ENCODE results near the gene CNTNAP2.

The CNTNAP2 gene

DNA sequence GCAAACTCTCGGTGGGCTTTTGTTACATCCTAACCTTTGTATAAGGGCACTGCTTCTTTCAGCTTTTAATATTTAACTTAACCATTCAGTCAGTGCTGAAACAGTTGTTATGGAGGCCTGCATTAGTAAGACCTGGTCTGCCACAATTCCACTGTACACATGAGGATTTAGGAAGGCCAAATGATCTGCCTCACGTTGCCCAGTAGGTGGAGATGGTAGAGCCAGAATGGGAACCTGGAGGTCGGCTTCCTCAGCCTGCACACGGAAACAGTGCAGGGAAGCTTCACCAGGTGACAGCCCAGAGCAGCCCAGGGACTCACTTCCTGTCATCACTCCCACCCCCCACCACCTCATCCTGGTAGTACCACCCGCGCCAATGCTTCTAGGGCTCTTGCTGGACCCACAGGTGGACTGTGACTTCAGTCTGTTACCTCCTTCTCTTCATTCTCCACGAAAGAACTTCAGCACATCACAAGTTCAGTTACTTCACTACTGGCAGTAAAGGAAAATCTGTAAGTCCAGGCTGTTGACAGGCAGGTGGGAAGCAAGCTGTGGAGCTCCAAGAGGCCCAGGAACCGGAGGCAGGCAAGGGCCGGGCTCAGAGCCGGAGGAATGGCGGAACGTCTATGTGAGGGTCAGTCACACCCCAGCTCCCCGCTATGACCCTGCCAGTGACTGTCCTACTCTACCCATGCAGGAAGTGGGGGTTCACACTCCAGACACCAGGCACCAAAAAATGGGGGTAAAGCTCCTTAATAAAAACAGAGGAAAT lies 1993.7 kb downstream of the CNTNAP2 start:
- Histone ChIP-seq H3K4me1 (ENCODE audit: control insufficient read depth in 2 of 2, insufficient read depth in 2 of 2, low read length in 2 of 2) (peaks cover 0 to 3% of the 10 kb centered on the region in 2 donors), H3K9ac (ENCODE audit: low read depth in 1 of 2, low read length in 2 of 2) (no peak overlapping the region)

DNA sequence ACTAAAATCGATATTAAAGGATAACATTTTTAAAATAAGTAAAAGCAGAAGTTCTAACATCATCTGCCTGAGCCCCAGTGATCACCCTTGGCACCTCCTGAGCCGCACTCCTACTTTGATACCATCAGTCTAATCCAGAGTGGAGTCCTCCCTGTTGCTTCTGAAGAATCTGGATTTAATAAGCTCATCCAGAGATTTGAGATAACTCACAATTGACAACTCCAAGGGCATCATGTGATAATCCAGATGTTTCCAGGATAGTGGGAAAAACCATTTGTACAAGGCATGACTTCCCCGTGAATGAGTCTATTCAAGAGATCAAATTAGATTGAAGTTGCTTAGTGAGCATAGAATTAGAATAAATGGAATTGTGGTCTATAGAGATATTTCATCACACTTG lies 1998.2 kb downstream of the CNTNAP2 start:
- Histone ChIP-seq H3K9me3 (ENCODE audit: control insufficient read depth in 2 of 2, low read length in 2 of 2) (no peaks in the 10 kb centered on the region), H3K36me3 (ENCODE audit: control insufficient read depth in 2 of 2, insufficient read depth in 2 of 2, low read length in 2 of 2) (no peaks in the 10 kb centered on the region), H3K4me1 (ENCODE audit: control insufficient read depth in 2 of 2, insufficient read depth in 2 of 2, low read length in 2 of 2) (peaks cover 0 to 3% of the 10 kb centered on the region in 2 donors), H3K9ac (ENCODE audit: low read depth in 1 of 2, low read length in 2 of 2) (no peak overlapping the region), H3K4me3 (ENCODE audit: low read length in 2 of 2) (no peak overlapping the region), H3K27ac (ENCODE audit: low read depth in 2 of 2, low read length in 2 of 2) (no peak overlapping the region), H3K27me3 (ENCODE audit: control insufficient read depth in 2 of 2, insufficient read depth in 2 of 2, low read length in 2 of 2) (no peaks in the 10 kb centered on the region)

More for the DNA sequence above, 1993.7 kb downstream of the CNTNAP2 start:
- Histone ChIP-seq H3K36me3 (ENCODE audit: control insufficient read depth in 2 of 2, insufficient read depth in 2 of 2, low read length in 2 of 2) (no peaks in the 10 kb centered on the region), H3K4me3 (ENCODE audit: low read length in 2 of 2) (no peak overlapping the region), H3K27ac (ENCODE audit: low read depth in 2 of 2, low read length in 2 of 2) (no peak overlapping the region), H3K9me3 (ENCODE audit: control insufficient read depth in 2 of 2, low read length in 2 of 2) (no peaks in the 10 kb centered on the region), H3K27me3 (ENCODE audit: control insufficient read depth in 2 of 2, insufficient read depth in 2 of 2, low read length in 2 of 2) (no peaks in the 10 kb centered on the region)

DNA sequence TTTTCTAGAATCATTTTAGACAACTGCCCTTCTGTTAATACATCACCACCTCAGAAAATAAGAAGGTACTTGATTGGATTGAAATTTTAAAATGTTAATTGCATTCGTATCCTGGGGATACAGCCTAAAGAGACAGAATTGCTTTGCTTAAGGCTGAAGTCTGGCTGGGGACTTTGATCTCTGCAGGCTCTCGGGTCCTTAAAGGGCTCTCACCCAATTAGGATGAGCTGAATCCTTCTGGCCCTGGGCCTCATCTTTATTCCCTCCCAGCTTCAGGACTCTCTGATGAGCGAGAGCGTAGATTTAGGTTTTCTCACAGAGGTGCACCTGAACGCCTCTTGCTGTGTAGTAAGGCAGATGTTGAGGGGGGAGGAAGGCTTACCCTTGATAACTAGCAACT lies 1998.7 kb downstream of the CNTNAP2 start:
- Histone ChIP-seq H3K4me3 (ENCODE audit: low read length in 2 of 2) (no peak overlapping the region), H3K9ac (ENCODE audit: low read depth in 1 of 2, low read length in 2 of 2) (no peak overlapping the region), H3K36me3 (ENCODE audit: control insufficient read depth in 2 of 2, insufficient read depth in 2 of 2, low read length in 2 of 2) (no peaks in the 10 kb centered on the region), H3K9me3 (ENCODE audit: control insufficient read depth in 2 of 2, low read length in 2 of 2) (no peaks in the 10 kb centered on the region), H3K27me3 (ENCODE audit: control insufficient read depth in 2 of 2, insufficient read depth in 2 of 2, low read length in 2 of 2) (no peaks in the 10 kb centered on the region), H3K27ac (ENCODE audit: low read depth in 2 of 2, low read length in 2 of 2) (no peak overlapping the region), H3K4me1 (ENCODE audit: control insufficient read depth in 2 of 2, insufficient read depth in 2 of 2, low read length in 2 of 2) (peaks cover 0 to 1% of the 10 kb centered on the region in 2 donors)

DNA sequence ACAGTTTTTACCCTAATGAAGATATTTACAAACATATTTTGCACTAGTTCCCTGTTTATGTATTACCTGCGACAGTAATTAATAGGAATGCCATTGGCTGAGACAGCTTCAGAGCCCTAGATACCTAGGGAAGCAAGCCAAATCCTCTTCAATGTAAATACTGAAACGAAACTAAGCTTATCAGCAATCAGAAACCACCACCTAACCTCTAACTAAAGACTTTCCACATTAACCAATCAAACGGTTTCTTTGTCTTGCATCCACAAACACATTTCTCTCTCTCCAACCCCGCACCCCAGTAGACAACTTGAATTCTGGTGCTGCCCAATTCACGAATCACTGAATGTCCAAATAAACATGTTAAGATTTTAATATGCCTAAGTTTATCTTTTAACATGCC lies 1999.6 kb downstream of the CNTNAP2 start:
- H3K36me3 ChIP-seq (ENCODE audit: control insufficient read depth in 2 of 2, insufficient read depth in 2 of 2, low read length in 2 of 2): no peaks in the 10 kb centered on the region
- no peak overlapping the region for H3K9ac ChIP-seq (ENCODE audit: low read depth in 1 of 2, low read length in 2 of 2)
- H3K4me3 ChIP-seq (ENCODE audit: low read length in 2 of 2): no peak overlapping the region
- no peaks in the 10 kb centered on the region for H3K4me1 ChIP-seq (ENCODE audit: control insufficient read depth in 2 of 2, insufficient read depth in 2 of 2, low read length in 2 of 2)
- H3K27ac ChIP-seq (ENCODE audit: low read depth in 2 of 2, low read length in 2 of 2): no peak overlapping the region
- H3K9me3 ChIP-seq (ENCODE audit: control insufficient read depth in 2 of 2, low read length in 2 of 2): no peaks in the 10 kb centered on the region
- no peaks in the 10 kb centered on the region for H3K27me3 ChIP-seq (ENCODE audit: control insufficient read depth in 2 of 2, insufficient read depth in 2 of 2, low read length in 2 of 2)

DNA sequence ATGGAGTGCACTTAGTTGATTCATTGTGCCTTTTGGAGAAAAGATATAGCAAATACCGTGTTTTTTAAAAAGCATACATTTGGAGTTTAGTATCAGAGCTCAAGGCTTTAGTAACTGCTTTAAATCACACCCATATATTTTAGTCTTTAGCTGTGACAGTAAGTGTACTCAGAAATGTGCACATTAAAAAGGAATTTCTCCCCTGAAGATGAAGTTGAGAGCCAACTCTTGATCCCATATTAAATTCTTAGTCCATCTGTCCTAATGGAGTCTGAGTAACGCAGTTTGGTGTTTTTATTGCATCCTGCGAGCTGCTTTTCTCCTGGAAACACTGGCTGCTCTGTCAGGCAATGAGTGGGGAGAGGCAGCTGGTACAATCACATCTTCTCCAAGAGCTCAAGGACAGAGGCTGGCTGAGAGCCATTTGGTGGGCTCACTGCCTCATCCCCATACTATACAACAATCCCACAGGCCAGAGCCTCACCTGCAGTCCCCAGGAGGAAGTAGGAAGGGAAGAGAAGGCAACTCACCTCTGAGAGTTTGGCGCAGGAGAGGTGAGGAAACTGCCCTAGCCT lies 2000.3 kb downstream of the CNTNAP2 start:
- Histone ChIP-seq H3K4me3 (ENCODE audit: low read length in 2 of 2) (no peak overlapping the region), H3K9ac (ENCODE audit: low read depth in 1 of 2, low read length in 2 of 2) (no peak overlapping the region), H3K9me3 (ENCODE audit: control insufficient read depth in 2 of 2, low read length in 2 of 2) (no peaks in the 10 kb centered on the region), H3K27ac (ENCODE audit: low read depth in 2 of 2, low read length in 2 of 2) (no peak overlapping the region), H3K36me3 (ENCODE audit: control insufficient read depth in 2 of 2, insufficient read depth in 2 of 2, low read length in 2 of 2) (no peaks in the 10 kb centered on the region), H3K4me1 (ENCODE audit: control insufficient read depth in 2 of 2, insufficient read depth in 2 of 2, low read length in 2 of 2) (no peaks in the 10 kb centered on the region), H3K27me3 (ENCODE audit: control insufficient read depth in 2 of 2, insufficient read depth in 2 of 2, low read length in 2 of 2) (no peaks in the 10 kb centered on the region)

DNA sequence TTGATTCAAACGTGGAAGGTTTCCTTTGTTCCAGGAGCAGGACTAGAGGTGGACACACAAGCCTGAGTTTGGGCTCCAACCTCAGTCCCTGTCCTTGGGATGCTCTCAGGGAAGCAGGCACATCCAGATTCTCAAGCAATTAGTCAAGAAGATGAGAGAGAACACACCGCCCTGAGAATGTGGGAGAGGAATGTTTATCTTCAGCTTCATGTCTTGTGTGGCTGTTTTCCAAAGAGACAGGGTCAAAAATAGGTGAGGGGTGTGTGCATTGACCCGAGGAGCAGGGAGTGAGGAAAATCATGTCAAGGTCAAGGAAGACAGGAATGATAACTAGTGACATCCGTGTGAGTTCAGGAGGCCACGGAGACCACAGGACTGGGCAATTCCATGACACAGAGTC lies 2001.8 kb downstream of the CNTNAP2 start:
- no peak overlapping the region for H3K4me3 ChIP-seq (ENCODE audit: low read length in 2 of 2)
- H3K36me3 ChIP-seq (ENCODE audit: control insufficient read depth in 2 of 2, insufficient read depth in 2 of 2, low read length in 2 of 2): no peaks in the 10 kb centered on the region
- no peaks in the 10 kb centered on the region for H3K4me1 ChIP-seq (ENCODE audit: control insufficient read depth in 2 of 2, insufficient read depth in 2 of 2, low read length in 2 of 2)
- no peaks in the 10 kb centered on the region for H3K27me3 ChIP-seq (ENCODE audit: control insufficient read depth in 2 of 2, insufficient read depth in 2 of 2, low read length in 2 of 2)
- no peaks in the 10 kb centered on the region for H3K9me3 ChIP-seq (ENCODE audit: control insufficient read depth in 2 of 2, low read length in 2 of 2)
- no peak overlapping the region for H3K9ac ChIP-seq (ENCODE audit: low read depth in 1 of 2, low read length in 2 of 2)
- H3K27ac ChIP-seq (ENCODE audit: low read depth in 2 of 2, low read length in 2 of 2): no peak overlapping the region

DNA sequence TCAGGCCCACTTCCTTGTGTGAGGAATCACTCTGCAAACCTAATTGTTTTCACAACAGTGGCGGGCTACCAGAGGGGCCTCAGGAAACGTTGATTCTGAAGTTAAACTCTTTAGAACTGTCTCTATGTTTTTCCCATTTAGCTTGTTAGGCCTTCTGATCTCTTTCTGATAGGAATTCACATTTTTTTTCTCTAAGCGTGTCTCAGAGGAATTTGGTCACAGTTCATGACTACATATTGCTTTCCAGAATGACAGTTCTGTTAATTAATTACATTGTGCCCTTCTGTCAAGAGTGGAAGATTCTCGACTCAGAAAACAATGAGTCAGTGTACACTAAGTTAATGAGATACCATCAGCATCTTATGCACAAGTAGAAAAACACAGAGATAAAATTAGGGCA lies 2004.8 kb downstream of the CNTNAP2 start:
- H3K4me3 ChIP-seq (ENCODE audit: low read length in 2 of 2): no peak overlapping the region
- no peak overlapping the region for H3K9ac ChIP-seq (ENCODE audit: low read depth in 1 of 2, low read length in 2 of 2)

DNA sequence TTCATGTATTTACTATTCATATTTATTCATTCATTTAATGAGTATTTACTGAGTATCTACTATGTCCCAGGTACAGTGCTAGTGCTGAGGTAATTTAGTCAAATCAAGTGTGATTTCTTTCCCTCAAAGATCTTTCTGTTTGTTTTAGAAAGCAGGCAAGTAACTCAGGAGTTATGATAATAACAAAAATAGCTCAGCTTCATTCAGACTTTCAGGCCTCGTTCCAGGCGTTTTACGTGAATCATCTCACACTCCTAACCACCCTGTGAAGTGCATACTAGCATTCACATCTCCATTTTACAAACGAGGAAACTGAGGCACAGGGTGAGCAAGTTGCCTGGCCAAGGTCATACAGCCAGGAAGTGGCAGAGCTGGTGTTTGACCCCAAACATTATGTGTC lies 2005.2 kb downstream of the CNTNAP2 start:
- H3K4me1 ChIP-seq (ENCODE audit: control insufficient read depth in 2 of 2, insufficient read depth in 2 of 2, low read length in 2 of 2): peaks cover 0 to 10% of the 10 kb centered on the region in 2 donors
- H3K9ac ChIP-seq (ENCODE audit: low read depth in 1 of 2, low read length in 2 of 2): no peak overlapping the region
- H3K9me3 ChIP-seq (ENCODE audit: control insufficient read depth in 2 of 2, low read length in 2 of 2): no peaks in the 10 kb centered on the region
- no peak overlapping the region for H3K4me3 ChIP-seq (ENCODE audit: low read length in 2 of 2)
- no peaks in the 10 kb centered on the region for H3K27me3 ChIP-seq (ENCODE audit: control insufficient read depth in 2 of 2, insufficient read depth in 2 of 2, low read length in 2 of 2)
- H3K36me3 ChIP-seq (ENCODE audit: control insufficient read depth in 2 of 2, insufficient read depth in 2 of 2, low read length in 2 of 2): no peaks in the 10 kb centered on the region
- no peak overlapping the region for H3K27ac ChIP-seq (ENCODE audit: low read depth in 2 of 2, low read length in 2 of 2)

More for the DNA sequence above, 2004.8 kb downstream of the CNTNAP2 start:
- H3K27ac ChIP-seq (ENCODE audit: low read depth in 2 of 2, low read length in 2 of 2): no peak overlapping the region
- no peaks in the 10 kb centered on the region for H3K9me3 ChIP-seq (ENCODE audit: control insufficient read depth in 2 of 2, low read length in 2 of 2)
- H3K36me3 ChIP-seq (ENCODE audit: control insufficient read depth in 2 of 2, insufficient read depth in 2 of 2, low read length in 2 of 2): no peaks in the 10 kb centered on the region
- H3K4me1 ChIP-seq (ENCODE audit: control insufficient read depth in 2 of 2, insufficient read depth in 2 of 2, low read length in 2 of 2): peaks cover 0 to 10% of the 10 kb centered on the region in 2 donors
- H3K27me3 ChIP-seq (ENCODE audit: control insufficient read depth in 2 of 2, insufficient read depth in 2 of 2, low read length in 2 of 2): no peaks in the 10 kb centered on the region

DNA sequence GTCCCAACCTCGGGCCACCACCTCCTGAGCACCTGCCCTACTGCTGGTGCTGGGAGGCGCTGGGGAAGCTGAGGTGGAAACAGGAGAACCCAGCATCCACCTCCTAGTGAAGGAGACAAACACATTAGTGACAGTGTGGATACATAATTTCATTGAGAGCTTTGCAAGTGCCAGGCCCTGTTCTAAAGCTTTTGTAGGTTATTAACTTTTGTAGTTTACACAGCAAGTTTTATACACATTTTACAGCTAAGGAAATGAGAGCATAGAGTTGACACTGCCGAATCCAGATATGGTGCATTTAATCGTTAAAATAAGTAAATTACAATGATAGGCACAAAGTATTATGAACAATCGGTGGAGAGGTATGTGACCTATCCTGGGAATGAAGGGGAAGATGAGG lies 2007.9 kb downstream of the CNTNAP2 start:
- Histone ChIP-seq H3K27ac (ENCODE audit: low read depth in 2 of 2, low read length in 2 of 2) (no peak overlapping the region), H3K9me3 (ENCODE audit: control insufficient read depth in 2 of 2, low read length in 2 of 2) (no peaks in the 10 kb centered on the region), H3K4me1 (ENCODE audit: control insufficient read depth in 2 of 2, insufficient read depth in 2 of 2, low read length in 2 of 2) (peaks cover 5 to 10% of the 10 kb centered on the region in 2 donors), H3K36me3 (ENCODE audit: control insufficient read depth in 2 of 2, insufficient read depth in 2 of 2, low read length in 2 of 2) (no peaks in the 10 kb centered on the region), H3K4me3 (ENCODE audit: low read length in 2 of 2) (no peak overlapping the region), H3K9ac (ENCODE audit: low read depth in 1 of 2, low read length in 2 of 2) (no peak overlapping the region), H3K27me3 (ENCODE audit: control insufficient read depth in 2 of 2, insufficient read depth in 2 of 2, low read length in 2 of 2) (no peaks in the 10 kb centered on the region)

DNA sequence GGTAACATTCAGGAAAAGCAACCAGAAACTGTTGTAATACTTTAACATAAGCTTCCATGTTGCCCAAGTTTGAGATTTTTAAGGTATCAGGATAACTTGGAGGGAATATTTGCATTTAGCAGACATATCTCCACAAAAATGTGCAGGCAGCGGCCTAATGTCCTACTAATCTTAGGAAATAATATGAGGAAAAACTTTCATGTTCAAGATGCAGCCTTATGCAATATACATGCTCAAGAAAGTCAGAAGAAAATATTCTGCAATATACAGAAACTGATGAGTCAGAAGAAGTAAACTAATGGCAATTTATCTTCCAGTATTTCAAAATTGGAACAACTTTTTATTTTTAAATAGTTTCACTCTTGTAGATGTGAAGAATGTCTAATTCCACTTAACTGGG lies 2010.8 kb downstream of the CNTNAP2 start:
- peaks cover 5 to 10% of the 10 kb centered on the region in 2 donors for H3K4me1 ChIP-seq (ENCODE audit: control insufficient read depth in 2 of 2, insufficient read depth in 2 of 2, low read length in 2 of 2)
- no peaks in the 10 kb centered on the region for H3K27me3 ChIP-seq (ENCODE audit: control insufficient read depth in 2 of 2, insufficient read depth in 2 of 2, low read length in 2 of 2)
- H3K9ac ChIP-seq (ENCODE audit: low read depth in 1 of 2, low read length in 2 of 2): no peak overlapping the region
- H3K4me3 ChIP-seq (ENCODE audit: low read length in 2 of 2): no peak overlapping the region
- no peaks in the 10 kb centered on the region for H3K9me3 ChIP-seq (ENCODE audit: control insufficient read depth in 2 of 2, low read length in 2 of 2)
- H3K36me3 ChIP-seq (ENCODE audit: control insufficient read depth in 2 of 2, insufficient read depth in 2 of 2, low read length in 2 of 2): no peaks in the 10 kb centered on the region
- H3K27ac ChIP-seq (ENCODE audit: low read depth in 2 of 2, low read length in 2 of 2): no peak overlapping the region
